ENCODE measurements around the gene TYMS. TPM values are rescaled to one million over a fixed set of nuclear protein-coding genes. Genes with fewer than 3 reads are reported as not detected.

Gene TYMS
- total and polyA plus RNA-seq, 9 of the 15 experiments (the other 6 are each of a cell fraction or from before 2014, with no cell fraction given), result 69.1 to 409 (median 175) TPM

- TF ChIP-seq ZBTB40 (IDR thresholded peaks at IDR 0.05) (0 out of 2 replicates have a peak, but pooled peaks have one; percentile 52), ZBTB40 (CRISPR knock-in tag; IDR thresholded peaks at IDR 0.05) (no peak), RERE (CRISPR knock-in tag; IDR thresholded peaks at IDR 0.05; ENCODE audit: borderline replicate concordance) (no peak), KDM5B (IDR thresholded peaks at IDR 0.05; ENCODE audit: insufficient replicate concordance, low read depth, low read length) (peak; percentile 85), BCL6 (CRISPR knock-in tag; IDR thresholded peaks at IDR 0.05) (no peak), RFX7 (CRISPR knock-in tag; IDR thresholded peaks at IDR 0.05) (no peak), SMAD3 (CRISPR knock-in tag; conservative IDR thresholded peaks at IDR 0.05) (no peak), ZNF23 (CRISPR knock-in tag; IDR thresholded peaks at IDR 0.05) (no peak), CHAMP1 (IDR thresholded peaks at IDR 0.05) (no peak), NFE2L1 (tag; IDR thresholded peaks at IDR 0.05; ENCODE audit: borderline replicate concordance, low read depth) (no peak)
Measured at GRCh38 chr18:657311-658000, at the start of gene TYMS (continued).
